K562 (cell line): ENCODE measurements around the gene GPC2. TPM values are rescaled to one million over a fixed set of nuclear protein-coding genes. Genes with fewer than 3 reads are reported as not detected.

Experiments used
- ATAC-seq: fragments of 200-7000 bp; cut with Tn5 transposase; 3 replicates; pipeline ENCODE4 v1.9.1; 2020; ENCODE audit warnings: moderate library complexity
- BruUV-seq: library from RNA; stranded (reverse); fragments of 400-500 nt; replicated peaks from 2 replicates; lab custom pipeline; 2021; lab: Mats Ljungman, UMichigan
- CTCF ChIA-PET: fragments of 300-600 bp; formaldehyde crosslinking; extraction: SDS; loops from one replicate; lab custom pipeline; 2021; ENCODE audit warnings: low intra/inter-chr PET ratio; lab: Yijun Ruan, JAX
- POLR2A ChIA-PET: fragments of 300-600, 350-650 bp; sonication (Branson Sonifier 250); formaldehyde crosslinking; extraction: SDS; loops from one replicate; lab custom pipeline; 2021; ENCODE audit warnings: antibody characterized with exemption, inconsistent platforms; lab: Yijun Ruan, JAX
- DNase-seq, 4 experiments: peaks; one replicate each; pipeline versions ENCODE4 v3.0.0 to v3.0.0-alpha.2; 2011 to 2018; ENCODE audit warnings: low spot score in 3 of 4, mixed read lengths in 3 of 4; ENCODE audit errors: extremely low read depth in 1 of 4
- FAIRE-seq: peaks from 2 replicates; lab custom pipeline; 2011; peaks lifted over from hg19 to GRCh38; lab: Jason Lieb, UNC
- H2AFZ ChIP-seq: 2 replicates; pipeline ENCODE4 v1.6.0; 2011; ENCODE audit warnings: low read depth, low read length, control low read depth, inconsistent platforms
- H3K27ac ChIP-seq: fragments of 200-600 bp; 3 replicates; pipeline ENCODE4 v1.8.0; 2011; ENCODE audit warnings: low read depth, mild to moderate bottlenecking, control low read depth, inconsistent platforms, low read length, moderate library complexity, mixed read lengths; ENCODE audit errors: extremely low read depth
- H3K27me3 ChIP-seq, 2 experiments: fragments of 300-600 bp in 1 of 2; 2 replicates in 1 of 2; 3 replicates in 1 of 2; pipeline versions ENCODE4 v1.6.0 to v1.8.0; 2011; ENCODE audit warnings: inconsistent platforms in 2 of 2, low read length in 2 of 2, mild to moderate bottlenecking in 1 of 2, mixed read lengths in 1 of 2, moderate library complexity in 1 of 2; ENCODE audit not compliant: control insufficient read depth in 2 of 2, insufficient read depth in 2 of 2
- H3K36me3 ChIP-seq: fragments of 300-600 bp; 3 replicates; pipeline ENCODE4 v1.8.0; 2011; ENCODE audit warnings: mild to moderate bottlenecking, low read length, inconsistent platforms; ENCODE audit not compliant: control insufficient read depth, insufficient read depth
- H3K4me1 ChIP-seq, 2 experiments: fragments of 200-600 bp in 1 of 2; replicated peaks in 1 of 2; 2 replicates in 1 of 2; 3 replicates in 1 of 2; pipeline versions ENCODE4 v1.5.1 to v1.8.0; 2011; ENCODE audit warnings: inconsistent platforms in 2 of 2, low read length in 2 of 2, mild to moderate bottlenecking in 1 of 2, mixed read lengths in 1 of 2, moderate library complexity in 1 of 2; ENCODE audit not compliant: control insufficient read depth in 2 of 2, insufficient read depth in 2 of 2
- H3K4me2 ChIP-seq: 2 replicates; pipeline ENCODE4 v1.6.1; 2011; ENCODE audit warnings: low read length, control low read depth, inconsistent platforms, mixed read lengths; ENCODE audit not compliant: insufficient read depth
- H3K4me3 ChIP-seq: fragments of 200-600 bp; sonication (generic), shearing (Covaris generic); 2 replicates; pipeline ENCODE4 v1.5.1; 2016; ENCODE audit warnings: control low read depth, inconsistent platforms
- H3K79me2 ChIP-seq: fragments of 200-600 bp; 3 replicates; pipeline ENCODE4 v1.8.0; 2011; ENCODE audit warnings: low read length, inconsistent platforms; ENCODE audit not compliant: control insufficient read depth, insufficient read depth
- H3K9ac ChIP-seq, 2 experiments: 2 replicates each; pipeline versions ENCODE4 v1.6.0 to v1.6.1; 2011; ENCODE audit warnings: low read depth in 2 of 2, low read length in 2 of 2, control low read depth in 1 of 2, inconsistent platforms in 1 of 2, mild to moderate bottlenecking in 1 of 2, mixed read lengths in 1 of 2; ENCODE audit not compliant: insufficient read depth in 1 of 2
- H3K9me1 ChIP-seq: one replicate; pipeline ENCODE4 v1.6.0; 2011; ENCODE audit warnings: inconsistent platforms, mild to moderate bottlenecking, low read length, moderate library complexity; ENCODE audit not compliant: control insufficient read depth, insufficient read depth
- H3K9me3 ChIP-seq: replicated peaks from 2 replicates; pipeline ENCODE4 v1.5.1; 2011; ENCODE audit warnings: low read depth, low read length, inconsistent platforms; ENCODE audit not compliant: control insufficient read depth, insufficient read depth
- H4K20me1 ChIP-seq: replicated peaks from 2 replicates; pipeline ENCODE4 v1.6.1; 2011; ENCODE audit warnings: low read length, inconsistent platforms, mixed read lengths; ENCODE audit not compliant: control insufficient read depth, insufficient read depth
- ATF1 ChIP-seq, 2 experiments: fragments of 450-650 bp in 1 of 2; IDR thresholded peaks; 2 replicates each; pipeline ENCODE4 v1.6.1; 2016; ENCODE audit warnings: missing compliant biosample characterization in 1 of 2, missing genetic modification characterization in 1 of 2
- BCOR ChIP-seq: fragments of 450-650 bp; IDR thresholded peaks from 2 replicates; pipeline ENCODE4 v1.6.1; 2016
- CHD1 ChIP-seq: fragments of 200-600 bp; sonication (generic); IDR thresholded peaks from one replicate; pipeline ENCODE4 v1.6.1; 2012; ENCODE audit warnings: mild to moderate bottlenecking, moderate library complexity, low read length, inconsistent platforms
- CREM ChIP-seq: IDR thresholded peaks from 2 replicates; pipeline ENCODE4 v1.6.1; 2014; ENCODE audit warnings: antibody characterized with exemption, low read depth
- FOXJ2 ChIP-seq: fragments of 200-800 bp; sonication (Bioruptor generic); IDR thresholded peaks from 2 replicates; pipeline ENCODE4 v1.6.1; 2016; ENCODE audit warnings: missing genetic modification characterization, missing compliant biosample characterization
- FOXP4 ChIP-seq: sonication (generic); formaldehyde crosslinking; IDR thresholded peaks from 2 replicates; pipeline ENCODE4 v1.8.0; 2022; ENCODE audit warnings: mild to moderate bottlenecking, missing genetic modification reagents, borderline replicate concordance
- MAFK ChIP-seq: IDR thresholded peaks from 2 replicates; pipeline ENCODE4 v1.6.1; 2011; ENCODE audit warnings: low read length, improper control_type of control experiment
- MYC ChIP-seq, 2 experiments: fragments of 250-450 bp in 1 of 2; sonication (Bioruptor Pico) in 1 of 2; IDR thresholded peaks; 2 replicates each; pipeline versions ENCODE4 v1.5.1 to v1.6.1; 2012 to 2021; ENCODE audit warnings: low read depth in 2 of 2, borderline replicate concordance in 1 of 2, improper control_type of control experiment in 1 of 2, low read length in 1 of 2, mild to moderate bottlenecking in 1 of 2, moderate library complexity in 1 of 2
- NBN ChIP-seq: fragments of 450-650 bp; IDR thresholded peaks from 2 replicates; pipeline ENCODE4 v1.6.1; 2016; ENCODE audit warnings: low read depth, mild to moderate bottlenecking
- NFATC3 ChIP-seq: fragments of 450-650 bp; IDR thresholded peaks from 2 replicates; pipeline ENCODE4 v1.6.1; 2017; ENCODE audit warnings: mild to moderate bottlenecking
- RB1 ChIP-seq: fragments of 450-650 bp; IDR thresholded peaks from 2 replicates; pipeline ENCODE4 v1.6.1; 2017; ENCODE audit warnings: low read depth, mild to moderate bottlenecking
- SMAD4 ChIP-seq: fragments of 250-450 bp; sonication (Bioruptor Pico); conservative IDR thresholded peaks from 2 replicates; pipeline ENCODE4 v1.8.0; 2021; ENCODE audit warnings: inconsistent platforms, mild to moderate bottlenecking, moderate library complexity
- ZFPM2 ChIP-seq: fragments of 250-450 bp; sonication (Bioruptor Pico); IDR thresholded peaks from 2 replicates; pipeline ENCODE4 v1.5.1; 2022; ENCODE audit warnings: mild to moderate bottlenecking
- ZNF24 ChIP-seq: fragments of 450-650 bp; IDR thresholded peaks from 2 replicates; pipeline ENCODE4 v1.6.1; 2016
- WGBS: fragments of 100-300 bp; shearing (Covaris generic); methylation state at CpG from one replicate; pipeline ENCODE4 v1.1.6; 2016; ENCODE audit warnings: low coverage, mixed read lengths; ENCODE audit not compliant: insufficient coverage; ENCODE audit errors: missing lambda C conversion rate; 5-methylcytosine and 5-hydroxymethylcytosine counted together
- in situ Hi-C: fragments of 300-500 bp; cut with MboI; formaldehyde crosslinking; loops from 4 replicates; pipeline ENCODE4 v1.15.0; 2018; ENCODE audit warnings: inconsistent platforms, mixed read lengths
- intact Hi-C: fragments of 100-400 bp; cut with micrococcal nuclease; formaldehyde crosslinking; loops from 2 replicates; pipeline ENCODE4 v1.14.2; 2022
- polyA plus RNA-seq, 8 experiments: library from polyadenylated mRNA; depleted of rRNA in 4 of 8; stranded (reverse) in 5 of 8; unstranded in 3 of 8; fragments of >200 nt; fragmentation: Nextera tagmentation in 2 of 8; fragmentation: Illumina TruSeq in 1 of 8; extraction: Ambion mirVana in 2 of 8; extraction: Trizol in 1 of 8; gene quantifications; 2 replicates each; pipeline versions ENCODE4 v1.2.1 to v1.2.3, GENCODE V29; 2011 to 2014; ENCODE audit warnings: inconsistent platforms in 1 of 8, missing spikeins in 1 of 8
- total RNA-seq, 7 experiments: library from RNA; depleted of rRNA in 6 of 7; stranded (reverse); fragments of >200 nt in 6 of 7; fragmentation: Illumina TruSeq in 2 of 7; extraction: Trizol in 2 of 7; gene quantifications; 2 replicates each; pipeline versions ENCODE4 v1.2.1 to v1.2.3, GENCODE V29; 2011 to 2021; ENCODE audit warnings: low replicate concordance in 1 of 7
- TF ChIP-seq, protein P1 (sequence below), 2 experiments: IDR thresholded peaks; 2 replicates each; pipeline ENCODE4 v1.6.1; 2012; ENCODE audit warnings: improper control_type of control experiment in 2 of 2, low read depth in 2 of 2, low read length in 2 of 2, borderline replicate concordance in 1 of 2
- TF ChIP-seq, protein P2 (sequence below): fragments of 450-650 bp; IDR thresholded peaks from 2 replicates; pipeline ENCODE4 v1.6.1; 2017; ENCODE audit warnings: mild to moderate bottlenecking, moderate library complexity

The GPC2 gene
- total and polyA plus RNA-seq, 9 of the 15 experiments (the other 6 are each of a cell fraction or from before 2014, with no cell fraction given) = 0.06 to 7.7 (median 1.4) TPM; not detected in 1

- WGBS = 4% methylated on average over 3 of the region's 3 CpGs
- CTCF ChIA-PET = interaction anchor here (0.6 to 4.8 kb wide), 8 partner anchors 44 to 351 kb away, joined by 3 to 54 read pairs (median 4); partner anchors contain the start of genes COPS6 and NYAP1
- in situ Hi-C loops (loop anchor here (5.0 kb wide), 2 partner anchors 80 to 215 kb away; no protein-coding TSS in a partner anchor), intact Hi-C loops (loop anchor here (1.0 to 2.0 kb wide), 4 partner anchors 56 to 274 kb away; no protein-coding TSS in a partner anchor)
- no TSS peak for BruUV-seq
- Histone ChIP-seq H3K4me2 (peak overlapping the region; percentile 47), H2AFZ (peak overlapping the region; percentile 61), H3K4me3 (no peak overlapping the region), H3K4me1 (peaks cover 10% of the 10 kb centered on the region in 2 experiments), H3K79me2 (peaks cover 3% of the 10 kb centered on the region; the same call in 2 of the 3 replicates), H4K20me1 (no peaks in the 10 kb centered on the region), H3K9ac (no peak overlapping the region; a peak in 1 of 4 replicates), H3K27ac (no peak overlapping the region), H3K9me1 (no peaks in the 10 kb centered on the region), H3K9me3 (no peaks in the 10 kb centered on the region), H3K36me3 (no peaks in the 10 kb centered on the region), H3K27me3 (no peaks in the 10 kb centered on the region; a peak in 2 of 5 replicates)
- DNase-seq (peak; percentile 76 to 87 (median 84)), FAIRE-seq (peak; percentile 93), ATAC-seq (peak; percentile 93)
- POLR2A ChIA-PET = interaction anchor here (0.7 to 3.8 kb wide), 10 partner anchors 9 to 297 kb away, joined by 3 to 13 read pairs (median 3); partner anchors contain the start of genes GPC2, LAMTOR4 and MEPCE
- no peak for TF ChIP-seq CHD1
- TF ChIP-seq NBN = peak; percentile 41; the same call in 1 of the 2 replicates
- peak; percentile 63; the same call in 1 of the 2 replicates for TF ChIP-seq RB1
- TF ChIP-seq FOXJ2 (tag) = no peak
- TF ChIP-seq NFATC3 = 0 out of 2 replicates have a peak, but pooled peaks have one; percentile 40
- TF ChIP-seq SMAD4 (CRISPR knock-in tag) = no peak
- TF ChIP-seq MYC (IDR thresholded peaks at IDR 0.05; ENCODE audit: low read depth, low read length) = 0 out of 2 replicates have a peak, but pooled peaks have one; percentile 37
- no peak for TF ChIP-seq MYC (CRISPR knock-in tag; IDR thresholded peaks at IDR 0.05; ENCODE audit: borderline replicate concordance, low read depth)
- TF ChIP-seq FOXP4 = no peak
- TF ChIP-seq ZFPM2 (CRISPR knock-in tag) = no peak
- TF ChIP-seq ATF1 (CRISPR knock-in tag; IDR thresholded peaks at IDR 0.05) = no peak
- 0 out of 2 replicates have a peak, but pooled peaks have one; percentile 11 for TF ChIP-seq ATF1 (tag; IDR thresholded peaks at IDR 0.05)
- TF ChIP-seq, protein P1, sequence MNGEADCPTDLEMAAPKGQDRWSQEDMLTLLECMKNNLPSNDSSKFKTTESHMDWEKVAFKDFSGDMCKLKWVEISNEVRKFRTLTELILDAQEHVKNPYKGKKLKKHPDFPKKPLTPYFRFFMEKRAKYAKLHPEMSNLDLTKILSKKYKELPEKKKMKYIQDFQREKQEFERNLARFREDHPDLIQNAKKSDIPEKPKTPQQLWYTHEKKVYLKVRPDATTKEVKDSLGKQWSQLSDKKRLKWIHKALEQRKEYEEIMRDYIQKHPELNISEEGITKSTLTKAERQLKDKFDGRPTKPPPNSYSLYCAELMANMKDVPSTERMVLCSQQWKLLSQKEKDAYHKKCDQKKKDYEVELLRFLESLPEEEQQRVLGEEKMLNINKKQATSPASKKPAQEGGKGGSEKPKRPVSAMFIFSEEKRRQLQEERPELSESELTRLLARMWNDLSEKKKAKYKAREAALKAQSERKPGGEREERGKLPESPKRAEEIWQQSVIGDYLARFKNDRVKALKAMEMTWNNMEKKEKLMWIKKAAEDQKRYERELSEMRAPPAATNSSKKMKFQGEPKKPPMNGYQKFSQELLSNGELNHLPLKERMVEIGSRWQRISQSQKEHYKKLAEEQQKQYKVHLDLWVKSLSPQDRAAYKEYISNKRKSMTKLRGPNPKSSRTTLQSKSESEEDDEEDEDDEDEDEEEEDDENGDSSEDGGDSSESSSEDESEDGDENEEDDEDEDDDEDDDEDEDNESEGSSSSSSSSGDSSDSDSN (IDR thresholded peaks at IDR 0.05; ENCODE audit: borderline replicate concordance in 1 of 2, low read depth in 2 of 2, low read length in 2 of 2) = no peak
- 0 out of 2 replicates have a peak, but pooled peaks have one; percentile 12 for TF ChIP-seq MAFK
- TF ChIP-seq ZNF24 = peak; percentile 16; the same call in 1 of the 2 replicates
- TF ChIP-seq, protein P2, sequence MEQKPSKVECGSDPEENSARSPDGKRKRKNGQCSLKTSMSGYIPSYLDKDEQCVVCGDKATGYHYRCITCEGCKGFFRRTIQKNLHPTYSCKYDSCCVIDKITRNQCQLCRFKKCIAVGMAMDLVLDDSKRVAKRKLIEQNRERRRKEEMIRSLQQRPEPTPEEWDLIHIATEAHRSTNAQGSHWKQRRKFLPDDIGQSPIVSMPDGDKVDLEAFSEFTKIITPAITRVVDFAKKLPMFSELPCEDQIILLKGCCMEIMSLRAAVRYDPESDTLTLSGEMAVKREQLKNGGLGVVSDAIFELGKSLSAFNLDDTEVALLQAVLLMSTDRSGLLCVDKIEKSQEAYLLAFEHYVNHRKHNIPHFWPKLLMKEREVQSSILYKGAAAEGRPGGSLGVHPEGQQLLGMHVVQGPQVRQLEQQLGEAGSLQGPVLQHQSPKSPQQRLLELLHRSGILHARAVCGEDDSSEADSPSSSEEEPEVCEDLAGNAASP = no peak
- TF ChIP-seq BCOR = peak; percentile 57; the same call in 1 of the 2 replicates
- TF ChIP-seq CREM = peak; percentile 20; the same call in 1 of the 2 replicates
Observed at GRCh38 chr7:100132697-100133151, 44.5 kb downstream of the GPC2 start.
